GM12878 (cell line): Measurements from ENCODE around the gene TPRG1. TPM values are rescaled to one million over a fixed set of nuclear protein-coding genes. Genes with fewer than 3 reads are reported as not detected.

Experiments used
- ATAC-seq: fragments of 200-7000 bp; cut with Tn5 transposase; 3 replicates; pipeline ENCODE4 v1.9.1; 2020; ENCODE audit warnings: mild to moderate bottlenecking, moderate library complexity
- BruUV-seq: library from RNA; stranded (reverse); fragments of 400-500 nt; replicated peaks from 2 replicates; lab custom pipeline; 2021; lab: Mats Ljungman, UMichigan
- CTCF ChIA-PET: fragments of 300-600 bp; sonication (Branson Sonifier 250); formaldehyde crosslinking; extraction: SDS; loops from one replicate; lab custom pipeline; 2021; ENCODE audit warnings: inconsistent platforms; lab: Yijun Ruan, JAX
- POLR2A ChIA-PET: fragments of 350-600 bp; formaldehyde crosslinking; extraction: SDS; loops from one replicate; lab custom pipeline; 2021; ENCODE audit warnings: inconsistent platforms; lab: Charles Lee
- RAD21 ChIA-PET: fragments of 300-600 bp; sonication (Branson Sonifier 250); formaldehyde crosslinking; loops from one replicate; lab custom pipeline; 2023; ENCODE audit warnings: antibody characterized with exemption; ENCODE audit not compliant: unreplicated experiment; lab: Charles Lee
- SMC1A ChIA-PET: fragments of 300-600 bp; sonication (Branson Sonifier 250); formaldehyde crosslinking; loops from one replicate; lab custom pipeline; 2023; ENCODE audit not compliant: unreplicated experiment, uncharacterized antibody; lab: Charles Lee
- DNase-seq: peaks from one replicate; pipeline ENCODE4 v3.0.0-alpha.2; 2011; ENCODE audit warnings: low read depth, low spot score
- FAIRE-seq: peaks from 3 replicates; lab custom pipeline; 2011; peaks lifted over from hg19 to GRCh38; lab: Jason Lieb, UNC
- H2AFZ ChIP-seq: 2 replicates; pipeline ENCODE4 v1.6.0; 2011; ENCODE audit warnings: low read depth, low read length, control low read depth; ENCODE audit not compliant: control insufficient read depth
- H3K27ac ChIP-seq: 2 replicates; pipeline ENCODE4 v1.5.1; 2011; ENCODE audit warnings: control low read depth; ENCODE audit not compliant: control insufficient read depth, insufficient read depth
- H3K27me3 ChIP-seq, 2 experiments: replicated peaks in 1 of 2; 2 replicates each; pipeline versions ENCODE4 v1.6.0 to v1.6.1; 2011; ENCODE audit warnings: low read length in 1 of 2; ENCODE audit not compliant: control insufficient read depth in 2 of 2, insufficient read depth in 2 of 2
- H3K36me3 ChIP-seq, 2 experiments: 2 replicates each; pipeline ENCODE4 v1.5.1; 2011; ENCODE audit warnings: low read length in 1 of 2; ENCODE audit not compliant: control insufficient read depth in 2 of 2, insufficient read depth in 2 of 2
- H3K4me1 ChIP-seq: 2 replicates; pipeline ENCODE4 v1.6.1; 2011; ENCODE audit warnings: mild to moderate bottlenecking, low read length, moderate library complexity, mixed read lengths; ENCODE audit not compliant: control insufficient read depth, insufficient read depth
- H3K4me2 ChIP-seq: 2 replicates; pipeline ENCODE4 v1.6.0; 2011; ENCODE audit warnings: control low read depth; ENCODE audit not compliant: control insufficient read depth, insufficient read depth
- H3K4me3 ChIP-seq: fragments of 200-600 bp; sonication (generic); 2 replicates; pipeline ENCODE4 v1.5.1; 2016
- H3K79me2 ChIP-seq: 2 replicates; pipeline ENCODE4 v1.6.0; 2011; ENCODE audit warnings: low read length; ENCODE audit not compliant: control insufficient read depth, insufficient read depth
- H3K9ac ChIP-seq: 2 replicates; pipeline ENCODE4 v1.8.0; 2011; ENCODE audit warnings: low read length, control low read depth, mixed read lengths; ENCODE audit not compliant: control insufficient read depth, insufficient read depth
- H3K9me3 ChIP-seq: replicated peaks from 3 replicates; pipeline ENCODE4 v1.5.1; 2011; ENCODE audit warnings: mild to moderate bottlenecking, low read length; ENCODE audit not compliant: control insufficient read depth, insufficient read depth
- H4K20me1 ChIP-seq: 2 replicates; pipeline ENCODE4 v1.6.0; 2011; ENCODE audit not compliant: control insufficient read depth, insufficient read depth
- ZNF592 ChIP-seq: fragments of 450-650 bp; IDR thresholded peaks from 2 replicates; pipeline ENCODE4 v1.6.1; 2017; ENCODE audit warnings: mild to moderate bottlenecking, moderate library complexity
- WGBS: methylation state at CpG from one replicate; pipeline ENCODE4 v1.1.6; 2016; ENCODE audit warnings: low lambda C conversion rate; ENCODE audit not compliant: insufficient replicate concordance, insufficient coverage; ENCODE audit errors: missing lambda C conversion rate; 5-methylcytosine and 5-hydroxymethylcytosine counted together
- in situ Hi-C: fragments of 300-500 bp; cut with MboI; formaldehyde crosslinking; loops from 9 replicates; pipeline ENCODE4 v1.14.3; 2018; ENCODE audit warnings: mixed read lengths
- intact Hi-C: fragments of 100-400 bp; cut with micrococcal nuclease; formaldehyde crosslinking; loops from one replicate; pipeline ENCODE4 v1.14.2; 2022; ENCODE audit not compliant: unreplicated experiment
- polyA plus RNA-seq, 11 experiments: library from polyadenylated mRNA; depleted of rRNA in 4 of 11; unstranded in 6 of 11; stranded (reverse) in 5 of 11; fragments of >200 nt; fragmentation: Nextera tagmentation in 4 of 11; fragmentation: Illumina TruSeq in 1 of 11; extraction: Ambion mirVana in 4 of 11; extraction: Trizol in 1 of 11; gene quantifications; 1 replicate in 1 of 11; 2 replicates in 10 of 11; pipeline versions ENCODE4 v1.2.1 to v1.2.3, GENCODE V29; 2011 to 2016; ENCODE audit warnings: inconsistent platforms in 2 of 11, missing spikeins in 2 of 11, low read depth in 1 of 11
- total RNA-seq, 4 experiments: library from RNA; depleted of rRNA in 3 of 4; stranded (reverse); fragments of >200 nt in 3 of 4; fragmentation: Illumina TruSeq in 1 of 4; extraction: Trizol in 1 of 4; gene quantifications; 2 replicates each; pipeline versions ENCODE4 v1.2.1 to v1.2.3, GENCODE V29; 2013 to 2021

The TPRG1 gene
- total and polyA plus RNA-seq, 10 of the 15 experiments (the other 5 are each of a cell fraction or from before 2014, with no cell fraction given) = 0.26 to 30.7 (median 3.6) TPM

GRCh38 chr3:189297932-189298331, 126.2 kb downstream of the TPRG1 start:
- intact Hi-C loops = no loop called here
- H3K4me3 ChIP-seq = no peak overlapping the region
- BruUV-seq = no TSS peak
- CTCF ChIA-PET = interaction anchor here (1.0 kb wide), 1 partner anchor 651 kb away, joined by 3 read pairs; no protein-coding TSS in a partner anchor
- no peak for TF ChIP-seq ZNF592
- TF ChIP-seq, all 136 proteins: peak for 0
- DNase-seq (no peak), ATAC-seq (no peak), FAIRE-seq (no peak)
- H3K27me3 ChIP-seq = peaks cover 0 to 2% of the 10 kb centered on the region in 2 experiments; a peak in 1 of 4 replicates
- no peaks in the 10 kb centered on the region for H4K20me1 ChIP-seq
- H3K36me3 ChIP-seq = no peaks in the 10 kb centered on the region
- POLR2A ChIA-PET = interaction anchor here (1.0 kb wide), 1 partner anchor 10 kb away, joined by 3 read pairs; no protein-coding TSS in a partner anchor
- no peaks in the 10 kb centered on the region for H3K79me2 ChIP-seq
- 91% methylated on average over 4 of the region's 4 CpGs for WGBS
- H3K4me2 ChIP-seq = no peak overlapping the region
- in situ Hi-C loops = no loop called here
- SMC1A ChIA-PET = interaction anchor here (0.6 kb wide), 1 partner anchor 646 kb away, joined by 3 read pairs; no protein-coding TSS in a partner anchor
- no peaks in the 10 kb centered on the region for H3K4me1 ChIP-seq
- H2AFZ ChIP-seq = no peak overlapping the region
- RAD21 ChIA-PET = no interaction called here
- no peak overlapping the region for H3K27ac ChIP-seq
- no peaks in the 10 kb centered on the region for H3K9me3 ChIP-seq
- no peak overlapping the region for H3K9ac ChIP-seq
